SKM-1 treated with dmso at 0.1 percent for 144 hours (cell line): ENCODE data around the gene ADAMTS14.
"Not testable (repeated sequence)": the region's sequence is repeated elsewhere in the genome, so short reads cannot be mapped to it uniquely, and the experiment has no call there.

Experiments
- DNase-seq: peaks from one replicate; lab custom pipeline; 2025; ENCODE audit not compliant: unreplicated experiment; lab: John Stamatoyannopoulos, UW

Gene ADAMTS14, protein sequence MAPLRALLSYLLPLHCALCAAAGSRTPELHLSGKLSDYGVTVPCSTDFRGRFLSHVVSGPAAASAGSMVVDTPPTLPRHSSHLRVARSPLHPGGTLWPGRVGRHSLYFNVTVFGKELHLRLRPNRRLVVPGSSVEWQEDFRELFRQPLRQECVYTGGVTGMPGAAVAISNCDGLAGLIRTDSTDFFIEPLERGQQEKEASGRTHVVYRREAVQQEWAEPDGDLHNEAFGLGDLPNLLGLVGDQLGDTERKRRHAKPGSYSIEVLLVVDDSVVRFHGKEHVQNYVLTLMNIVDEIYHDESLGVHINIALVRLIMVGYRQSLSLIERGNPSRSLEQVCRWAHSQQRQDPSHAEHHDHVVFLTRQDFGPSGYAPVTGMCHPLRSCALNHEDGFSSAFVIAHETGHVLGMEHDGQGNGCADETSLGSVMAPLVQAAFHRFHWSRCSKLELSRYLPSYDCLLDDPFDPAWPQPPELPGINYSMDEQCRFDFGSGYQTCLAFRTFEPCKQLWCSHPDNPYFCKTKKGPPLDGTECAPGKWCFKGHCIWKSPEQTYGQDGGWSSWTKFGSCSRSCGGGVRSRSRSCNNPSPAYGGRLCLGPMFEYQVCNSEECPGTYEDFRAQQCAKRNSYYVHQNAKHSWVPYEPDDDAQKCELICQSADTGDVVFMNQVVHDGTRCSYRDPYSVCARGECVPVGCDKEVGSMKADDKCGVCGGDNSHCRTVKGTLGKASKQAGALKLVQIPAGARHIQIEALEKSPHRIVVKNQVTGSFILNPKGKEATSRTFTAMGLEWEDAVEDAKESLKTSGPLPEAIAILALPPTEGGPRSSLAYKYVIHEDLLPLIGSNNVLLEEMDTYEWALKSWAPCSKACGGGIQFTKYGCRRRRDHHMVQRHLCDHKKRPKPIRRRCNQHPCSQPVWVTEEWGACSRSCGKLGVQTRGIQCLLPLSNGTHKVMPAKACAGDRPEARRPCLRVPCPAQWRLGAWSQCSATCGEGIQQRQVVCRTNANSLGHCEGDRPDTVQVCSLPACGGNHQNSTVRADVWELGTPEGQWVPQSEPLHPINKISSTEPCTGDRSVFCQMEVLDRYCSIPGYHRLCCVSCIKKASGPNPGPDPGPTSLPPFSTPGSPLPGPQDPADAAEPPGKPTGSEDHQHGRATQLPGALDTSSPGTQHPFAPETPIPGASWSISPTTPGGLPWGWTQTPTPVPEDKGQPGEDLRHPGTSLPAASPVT

DNA sequence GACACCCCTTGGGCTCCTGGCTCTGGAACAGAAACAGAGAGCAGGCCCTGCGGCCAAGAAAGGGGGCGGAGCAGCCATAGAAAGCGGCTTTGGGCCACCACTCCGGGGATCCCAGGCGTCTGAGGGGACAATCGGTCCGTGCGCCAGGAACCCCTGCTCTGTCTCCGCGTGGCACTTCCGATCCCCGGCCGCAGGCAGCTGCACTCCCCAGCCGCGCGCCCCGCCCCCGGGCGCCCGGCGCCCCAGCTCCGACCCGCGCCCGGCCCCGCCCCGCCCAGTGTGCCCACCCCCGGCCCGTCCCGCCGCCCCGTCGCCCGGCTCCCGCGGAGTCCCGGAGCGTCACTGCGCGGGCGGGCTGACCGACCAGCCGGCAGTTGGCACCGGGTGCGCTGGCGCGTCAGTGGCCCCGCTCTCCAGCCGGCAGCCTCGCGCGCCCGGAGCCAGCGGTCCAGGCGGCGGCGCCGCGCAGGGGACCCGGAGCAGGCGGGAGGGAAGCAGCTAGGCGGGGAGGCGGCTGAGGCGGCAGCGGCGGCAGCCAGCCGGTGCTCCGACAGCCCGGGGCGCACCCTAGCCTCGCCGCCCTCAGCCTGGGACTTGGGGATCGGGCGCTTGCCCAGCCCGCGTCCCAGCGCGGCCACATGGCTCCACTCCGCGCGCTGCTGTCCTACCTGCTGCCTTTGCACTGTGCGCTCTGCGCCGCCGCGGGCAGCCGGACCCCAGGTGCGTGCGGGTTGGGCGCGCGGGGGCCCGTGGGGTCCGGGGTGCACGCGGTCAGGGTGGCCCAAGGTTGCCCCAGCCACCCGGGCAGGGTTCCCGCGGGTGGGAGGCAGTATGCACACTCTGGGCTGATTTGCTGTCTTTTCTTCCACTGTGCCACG, at the start of gene ADAMTS14:
ADAMTS14 (plus strand) TSS at position 342 of the 878 bp plus-strand sequence; CDS start at position 639, 297 bp downstream.
- no peak for DNase-seq

DNA sequence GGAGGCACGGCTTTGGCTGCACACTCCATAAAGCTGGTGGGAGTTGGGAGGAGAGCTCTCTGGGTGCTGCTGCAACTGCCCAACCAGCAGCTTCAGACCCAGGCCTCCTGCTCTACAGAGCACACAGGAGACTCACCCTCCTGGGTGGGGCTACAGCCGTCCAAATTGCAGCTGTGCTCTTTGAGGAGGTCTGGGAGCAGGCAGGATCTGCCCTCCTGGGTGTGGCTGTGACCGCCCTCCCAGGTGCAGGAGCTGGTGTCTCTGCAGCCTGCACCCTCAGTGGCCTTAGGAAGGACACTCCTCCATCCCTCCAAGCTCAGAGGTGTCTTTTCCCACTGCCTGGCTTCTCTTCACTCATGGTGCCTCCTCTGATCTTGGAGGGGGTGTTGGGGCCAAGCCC, 49.8 kb upstream of the ADAMTS14 start:
- no peak for DNase-seq

DNA sequence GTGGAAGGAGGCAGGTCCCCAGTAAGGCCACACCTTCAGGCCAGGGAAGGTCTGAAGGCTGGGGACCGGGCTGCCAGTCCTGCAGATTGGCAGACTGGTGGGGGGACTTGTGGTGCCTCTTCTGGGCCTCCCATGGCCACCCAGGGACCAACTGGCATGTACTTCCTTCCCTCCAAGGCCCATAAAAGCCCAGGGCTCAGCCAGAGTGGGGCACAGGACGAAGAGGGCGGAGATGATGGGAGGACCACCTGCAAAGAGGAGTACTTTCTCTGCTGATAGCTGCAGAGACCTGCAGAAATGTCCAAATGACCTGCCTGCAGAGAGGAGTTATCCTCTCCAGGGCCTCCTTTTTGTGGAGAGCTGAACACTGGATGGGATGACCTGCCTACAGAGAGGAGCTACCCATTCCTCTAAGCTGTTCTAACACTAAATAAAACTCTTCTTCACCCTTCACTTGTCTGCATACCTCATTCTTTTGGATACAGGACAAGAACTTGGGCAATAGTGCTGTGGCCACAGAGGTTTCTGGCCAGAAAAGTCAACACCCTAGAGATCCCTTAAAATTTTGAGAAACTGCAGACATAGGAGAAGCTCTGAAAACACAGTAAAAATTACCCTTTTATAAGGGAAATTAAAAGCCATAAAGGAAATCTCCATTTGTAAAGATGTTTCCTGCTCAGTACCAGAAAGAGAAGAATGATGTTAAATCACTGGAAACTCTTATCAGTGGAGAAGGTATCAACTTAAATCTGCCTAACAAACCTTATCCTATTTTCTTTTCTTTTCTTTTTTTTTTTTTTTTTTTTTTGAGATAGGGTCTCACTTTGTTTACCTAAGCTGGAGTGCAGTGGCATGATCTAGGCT, 49.1 kb upstream of the ADAMTS14 start:
- DNase-seq: no peak

DNA sequence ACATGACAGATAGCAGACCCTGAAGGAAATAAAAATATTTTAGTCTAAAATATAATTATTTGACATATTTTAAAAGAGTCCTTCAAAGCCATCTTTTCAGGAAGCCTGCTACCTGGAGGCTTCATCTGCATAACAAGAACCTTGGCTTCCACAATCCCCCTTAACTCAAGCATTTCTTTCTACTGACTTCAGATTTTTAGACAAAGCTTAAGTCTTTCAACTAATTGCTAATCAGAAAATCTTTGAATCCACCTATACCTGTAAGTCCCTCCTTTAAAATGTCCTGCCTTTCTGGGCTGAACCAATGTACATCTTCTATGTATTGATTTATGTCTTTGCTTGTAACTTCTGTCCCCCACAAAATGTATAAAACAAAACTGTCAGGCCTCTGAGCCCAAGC, 46.2 kb upstream of the ADAMTS14 start:
- no peak for DNase-seq

DNA sequence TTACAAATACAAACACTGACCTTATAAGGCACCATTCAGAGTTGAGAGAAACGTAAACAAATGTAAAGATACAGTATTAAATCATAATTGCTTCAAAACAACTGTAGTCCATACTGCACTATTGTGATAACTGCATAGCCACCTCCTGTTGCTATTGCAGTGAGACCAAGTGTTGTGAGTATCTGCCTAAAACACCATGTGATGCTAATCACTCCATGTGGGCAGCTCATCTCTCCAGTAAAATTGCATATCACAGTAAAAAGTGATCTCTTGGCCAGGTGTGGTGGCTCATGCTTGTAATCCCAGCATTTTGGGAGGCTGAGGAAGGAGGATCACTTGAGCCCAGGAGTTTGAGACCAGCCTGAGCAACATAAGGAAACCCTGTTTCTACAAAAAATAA, 43.0 kb upstream of the ADAMTS14 start:
- no peak for DNase-seq

DNA sequence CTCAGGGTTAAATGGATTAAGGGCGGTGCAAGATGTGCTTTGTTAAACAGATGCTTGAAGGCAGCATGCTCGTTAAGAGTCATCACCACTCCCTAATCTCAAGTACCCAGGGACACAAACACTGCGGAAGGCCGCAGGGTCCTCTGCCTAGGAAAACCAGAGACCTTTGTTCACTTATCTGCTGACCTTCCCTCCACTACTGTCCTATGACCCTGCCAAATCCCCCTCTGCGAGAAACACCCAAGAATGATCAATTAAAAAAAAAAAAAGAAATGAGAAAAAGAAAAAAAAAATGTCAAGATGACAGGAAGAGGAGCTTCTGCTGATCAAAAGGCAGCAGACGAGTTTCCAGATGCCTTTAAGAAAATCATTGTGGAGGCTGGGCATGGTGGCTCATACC, 40.6 kb upstream of the ADAMTS14 start:
- DNase-seq: not testable (repeated sequence)

DNA sequence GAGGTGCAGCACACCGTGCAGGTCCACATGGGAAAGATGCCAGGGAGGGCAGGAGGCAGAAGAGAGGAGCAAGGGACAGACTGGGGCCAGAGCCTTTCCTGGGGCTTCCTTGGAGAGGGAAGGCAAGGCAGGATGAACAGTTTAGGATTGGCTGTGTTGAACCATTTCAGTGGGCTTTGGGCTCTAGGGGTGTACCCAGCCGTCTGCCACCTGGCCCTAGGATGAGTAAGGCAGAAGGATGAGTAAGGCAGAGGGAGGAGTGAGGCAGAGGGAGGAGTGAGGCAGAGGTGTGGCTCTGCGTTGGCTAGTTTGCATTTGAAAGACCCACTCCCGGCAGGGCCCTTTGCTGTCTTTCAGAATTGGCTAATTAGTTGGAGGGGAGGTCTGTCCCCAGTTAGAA, 38.3 kb upstream of the ADAMTS14 start:
- DNase-seq: no peak

DNA sequence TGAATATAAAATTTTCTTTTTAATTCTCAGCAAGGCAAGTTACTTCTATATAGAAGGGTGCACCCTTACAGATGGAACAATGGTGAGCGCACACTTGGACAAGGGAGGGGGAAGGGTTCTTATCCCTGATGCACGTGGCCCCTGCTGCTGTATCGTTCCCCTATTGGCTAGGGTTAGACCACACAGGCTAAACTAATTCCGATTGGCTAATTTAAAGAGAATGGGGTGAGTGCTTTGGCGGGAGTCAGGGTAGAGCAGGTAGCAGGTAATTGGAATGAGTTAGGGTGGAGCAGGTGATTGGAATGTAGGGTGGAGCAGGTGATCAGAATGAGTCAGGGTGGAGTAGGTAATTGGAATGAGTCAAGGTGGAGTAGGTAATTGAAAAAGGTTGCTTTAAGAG, 37.8 kb upstream of the ADAMTS14 start:
- not testable (repeated sequence) for DNase-seq

DNA sequence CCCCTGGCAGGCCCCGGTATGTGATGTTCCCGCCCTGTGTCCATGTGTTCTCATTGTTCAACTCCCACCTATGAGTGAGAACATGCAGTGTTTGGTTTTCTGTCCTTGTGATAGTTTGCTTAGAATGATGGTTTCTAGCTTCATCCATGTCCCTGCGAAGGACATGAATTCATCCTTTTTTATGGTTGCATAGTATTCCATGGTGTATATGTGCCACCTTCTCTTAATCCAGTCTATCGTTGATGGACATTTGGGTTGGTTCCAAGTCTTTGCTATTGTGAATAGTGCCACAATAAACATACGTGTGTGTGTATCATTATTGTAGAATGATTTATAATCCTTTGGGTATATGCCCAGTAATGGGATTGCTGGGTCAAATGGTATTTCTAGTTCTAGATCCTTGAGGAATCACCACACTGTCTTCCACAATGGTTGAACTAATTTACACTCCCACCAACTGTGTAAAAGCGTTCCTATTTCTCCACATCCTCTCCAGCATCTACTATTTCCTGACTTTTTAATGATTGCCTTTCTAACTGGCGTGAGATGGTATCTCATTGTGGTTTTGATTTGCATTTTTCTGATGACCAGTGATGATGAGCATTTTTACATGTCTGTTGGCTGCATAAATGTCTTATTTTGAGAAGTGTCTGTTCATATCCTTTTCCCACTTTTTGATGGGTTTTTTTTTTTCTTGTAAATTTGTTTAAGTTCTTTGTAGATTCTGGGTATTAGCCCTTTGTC, 32.5 kb upstream of the ADAMTS14 start:
- DNase-seq: not testable (repeated sequence)

DNA sequence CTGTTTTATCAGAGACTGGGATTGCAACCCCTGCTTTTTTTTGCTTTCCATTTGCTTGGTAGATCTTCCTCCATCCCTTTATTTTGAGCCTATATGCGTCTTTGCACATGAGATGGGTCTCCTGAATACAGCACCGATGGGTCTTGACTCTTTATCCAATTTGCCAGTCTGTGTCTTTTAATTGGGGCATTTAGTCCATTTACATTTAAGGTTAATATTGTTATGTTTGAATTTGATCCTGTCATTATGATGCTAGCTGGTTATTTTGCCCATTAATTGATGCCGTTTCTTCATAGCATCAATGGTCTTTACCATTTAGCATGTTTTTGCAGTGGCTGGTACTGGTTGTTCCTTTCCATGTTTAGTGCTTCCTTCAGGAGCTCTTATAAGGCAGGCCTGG, 29.0 kb upstream of the ADAMTS14 start:
- not testable (repeated sequence) for DNase-seq

DNA sequence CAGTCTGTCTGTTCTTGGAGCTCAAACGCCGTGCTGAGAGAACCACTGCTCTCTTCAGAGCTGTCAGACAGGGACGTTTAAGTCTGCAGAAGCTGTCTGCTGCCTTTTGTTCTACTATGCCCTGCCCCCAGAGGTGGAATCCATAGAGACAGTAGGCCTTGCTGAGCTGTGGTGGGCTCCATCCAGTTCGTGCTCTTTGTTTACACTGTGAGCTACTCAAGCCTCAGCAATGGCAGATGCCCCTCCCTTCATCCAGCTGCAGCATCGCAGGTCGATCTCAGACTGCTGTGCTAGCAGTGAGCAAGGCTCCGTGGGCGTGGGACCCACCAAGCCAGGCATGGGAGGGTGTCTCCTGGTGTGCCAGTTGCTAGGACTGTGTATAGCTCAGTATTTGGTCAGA, 27.3 kb upstream of the ADAMTS14 start:
- not testable (repeated sequence) for DNase-seq

DNA sequence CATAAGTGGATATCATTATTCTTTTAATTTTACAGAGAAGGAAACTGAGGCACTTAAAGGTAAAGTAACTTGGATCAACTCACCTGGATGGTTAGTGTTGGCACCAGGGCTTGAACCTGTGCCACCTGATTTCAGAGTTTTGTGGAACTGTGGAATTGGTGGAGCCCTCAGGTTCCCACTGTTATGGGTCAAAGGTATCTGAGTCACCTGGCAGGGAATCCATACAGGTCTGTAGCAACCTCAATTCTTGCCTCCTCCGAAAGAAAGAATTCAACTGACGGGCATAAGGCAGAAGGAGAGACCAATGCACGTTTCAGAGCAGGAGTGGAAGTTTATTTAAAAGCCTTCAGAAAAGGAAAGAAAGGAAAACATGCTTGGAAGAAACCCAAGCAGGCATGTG, 25.2 kb upstream of the ADAMTS14 start:
- no peak for DNase-seq

DNA sequence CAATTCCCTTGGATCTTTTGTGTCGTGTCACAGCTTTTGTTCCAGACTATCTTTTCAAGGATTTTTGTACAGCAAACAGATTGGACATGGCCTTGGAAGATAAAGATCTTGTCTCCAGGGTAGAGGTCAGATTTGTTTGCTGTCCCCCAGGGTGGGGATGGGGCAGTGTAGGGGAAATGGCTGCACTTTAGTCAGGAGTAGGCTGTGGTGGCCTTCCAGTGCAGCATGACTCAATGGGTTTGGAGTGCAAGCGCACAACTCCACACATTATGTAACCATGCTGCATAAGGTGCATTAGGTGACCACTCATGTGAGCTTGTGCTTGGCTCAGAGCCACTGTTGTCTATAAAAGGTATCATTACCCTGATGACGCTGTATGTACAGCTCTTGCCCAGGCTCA, 23.9 kb upstream of the ADAMTS14 start:
- no peak for DNase-seq

DNA sequence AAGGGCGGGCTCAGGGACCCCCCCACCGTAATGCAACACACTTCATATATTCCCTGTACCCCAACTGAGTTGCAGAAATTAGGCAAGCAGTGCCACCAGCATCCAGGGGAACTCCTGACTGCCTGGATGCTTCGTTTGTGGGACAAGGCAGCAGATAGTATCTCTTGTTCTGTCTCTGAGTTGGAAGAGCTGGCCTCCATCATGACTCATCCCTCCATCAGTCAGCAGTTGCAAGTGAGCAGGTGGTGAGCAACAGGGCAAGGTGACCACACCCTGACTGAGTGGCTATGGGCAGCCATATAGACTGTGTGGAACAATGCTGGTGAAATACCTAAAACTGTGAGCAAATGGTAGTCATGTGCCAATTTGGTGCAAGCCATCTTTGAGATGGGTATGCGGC, 22.8 kb upstream of the ADAMTS14 start:
- DNase-seq: no peak

DNA sequence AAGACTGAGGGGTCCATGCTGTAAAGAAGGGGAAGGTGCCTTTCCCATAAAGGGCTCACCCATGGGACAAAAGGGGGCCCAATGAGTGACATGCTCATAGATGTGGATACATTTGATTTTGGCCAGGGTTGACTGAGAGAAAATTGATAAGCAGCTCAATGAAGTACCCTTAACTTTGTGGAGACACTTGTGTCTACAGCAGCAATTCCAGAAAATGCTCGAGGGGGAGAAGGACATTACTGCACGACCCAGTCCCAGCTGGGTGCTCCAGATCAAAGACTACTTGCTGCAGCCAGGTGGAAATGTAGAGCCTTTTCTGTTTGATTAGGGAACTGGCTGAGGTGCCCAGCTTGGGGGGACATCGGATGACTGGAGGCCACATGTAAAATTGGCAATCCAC, 22.2 kb upstream of the ADAMTS14 start:
- no peak for DNase-seq

DNA sequence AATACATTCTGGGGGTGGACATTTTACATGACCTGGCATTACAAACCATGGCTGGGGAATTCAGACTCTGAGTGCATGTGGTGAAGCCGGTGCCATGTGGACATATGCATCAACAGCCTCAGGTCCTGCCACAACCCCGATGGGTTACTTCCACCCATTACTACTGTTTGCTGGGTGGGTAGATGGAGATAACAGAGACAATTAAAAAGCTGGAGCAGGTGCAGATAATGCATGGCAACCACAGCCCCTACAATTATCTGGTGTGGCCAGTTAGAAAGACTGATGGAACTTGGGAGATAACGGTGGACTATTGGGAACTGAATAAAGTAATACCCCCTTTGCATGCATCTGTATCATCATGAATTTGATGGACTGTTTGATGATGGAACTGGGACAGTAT, 21.6 kb upstream of the ADAMTS14 start:
- DNase-seq: no peak

DNA sequence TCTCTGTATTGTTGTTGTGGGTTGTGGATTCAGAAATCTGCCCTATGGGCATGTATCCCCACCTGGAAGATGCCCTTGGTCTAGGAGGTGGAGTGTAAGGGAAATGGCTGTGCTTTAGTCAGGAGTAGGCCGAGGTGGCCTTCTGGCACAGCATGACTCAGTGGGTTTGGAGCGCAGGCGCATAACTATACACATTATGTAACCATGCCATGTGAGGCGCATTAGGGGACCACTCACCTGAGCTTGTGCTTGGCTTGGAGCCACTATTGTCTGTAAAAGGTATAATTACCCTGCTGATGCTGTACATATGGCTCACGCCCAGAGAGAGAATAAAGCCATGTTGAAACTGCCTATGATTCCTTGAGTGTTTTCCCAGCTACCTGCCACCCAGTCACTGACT, 20.6 kb upstream of the ADAMTS14 start:
- DNase-seq: no peak

DNA sequence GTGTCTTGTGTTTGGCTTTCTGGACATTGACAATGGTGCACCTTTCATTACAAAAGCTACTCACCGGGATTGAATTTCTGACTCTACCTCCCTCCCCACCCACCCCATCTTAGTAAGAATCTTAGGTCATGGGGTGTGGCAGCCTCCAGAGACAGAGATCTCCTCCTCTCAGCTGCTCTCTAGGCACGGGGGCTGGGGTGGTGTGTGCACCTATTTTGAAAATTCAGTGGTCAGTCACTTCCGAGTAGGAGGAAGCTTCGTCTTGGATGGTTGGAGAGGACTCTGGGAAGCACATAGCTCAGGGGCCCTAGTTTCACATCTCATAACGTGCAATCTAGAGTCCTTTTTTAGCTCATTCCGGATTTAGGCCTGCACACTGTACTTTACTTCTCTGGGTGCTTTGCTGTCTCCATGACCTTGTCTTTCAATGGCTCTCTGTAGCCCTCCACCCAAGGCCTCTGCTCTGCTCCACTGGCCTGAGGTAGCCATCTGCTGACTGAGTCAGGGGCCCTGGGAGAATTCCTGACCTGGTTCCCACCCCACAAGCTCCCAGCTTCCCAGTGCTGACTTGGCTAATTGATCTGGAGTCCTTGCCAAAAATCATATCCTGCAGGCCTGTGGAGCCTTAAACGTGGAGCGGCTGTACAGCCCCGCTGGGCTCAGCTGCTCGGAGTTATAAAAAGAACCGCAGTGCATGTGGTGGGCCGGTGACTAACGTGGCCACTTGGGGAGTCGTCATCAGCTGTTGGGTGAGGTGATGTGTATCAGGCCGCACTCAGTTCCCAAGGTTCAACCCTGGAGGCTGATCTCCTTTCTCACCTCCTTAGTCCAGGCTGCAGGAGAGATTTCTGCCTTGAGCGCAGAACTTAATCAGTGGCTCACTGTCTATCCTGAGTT, 19.3 kb upstream of the ADAMTS14 start:
- DNase-seq: no peak
